GM19351 (cell line): ENCODE measurements around the gene PRICKLE1.
"Not testable (repeated sequence)": the region's sequence is repeated elsewhere in the genome, so short reads cannot be mapped to it uniquely, and the experiment has no call there.

Experiments
- ATAC-seq: cut with Tn5 transposase; IDR thresholded peaks from one replicate; pipeline ENCODE4 v1.9.1; 2021; ENCODE audit warnings: mild to moderate bottlenecking, moderate library complexity; ENCODE audit not compliant: unreplicated experiment

Gene PRICKLE1

GRCh38 chr12:42557586-42558172, 31.9 kb downstream of the PRICKLE1 start:
- ATAC-seq, result no peak

GRCh38 chr12:42556917-42557316, 32.6 kb downstream of the PRICKLE1 start:
- ATAC-seq, result no peak

GRCh38 chr12:42552822-42553221, 36.7 kb downstream of the PRICKLE1 start:
- no peak for ATAC-seq

- ATAC-seq, result no peak
Observed at GRCh38 chr12:42550800-42551199, 38.7 kb downstream of the PRICKLE1 start.

- ATAC-seq, result no peak
Observed at GRCh38 chr12:42546709-42547108, 42.8 kb downstream of the PRICKLE1 start.

GRCh38 chr12:42541965-42542364, 47.6 kb downstream of the PRICKLE1 start:
- ATAC-seq, result no peak

- not testable (repeated sequence) for ATAC-seq
Observed at GRCh38 chr12:42541308-42541707, 48.2 kb downstream of the PRICKLE1 start.

GRCh38 chr12:42539696-42540095, 49.9 kb downstream of the PRICKLE1 start:
- ATAC-seq, result no peak

- ATAC-seq, result no peak
Observed at GRCh38 chr12:42538203-42538602, 51.3 kb downstream of the PRICKLE1 start.

- no peak for ATAC-seq
Observed at GRCh38 chr12:42534184-42534838, 55.2 kb downstream of the PRICKLE1 start.

- ATAC-seq, result no peak
Observed at GRCh38 chr12:42530284-42530683, 59.3 kb downstream of the PRICKLE1 start.

GRCh38 chr12:42525444-42525843, 64.1 kb downstream of the PRICKLE1 start:
- no peak for ATAC-seq

GRCh38 chr12:42524716-42525115, 64.8 kb downstream of the PRICKLE1 start:
- ATAC-seq, result no peak

- no peak for ATAC-seq
Observed at GRCh38 chr12:42516573-42516972, 73.0 kb downstream of the PRICKLE1 start.

- no peak for ATAC-seq
Observed at GRCh38 chr12:42511656-42512055, 77.9 kb downstream of the PRICKLE1 start.

GRCh38 chr12:42510823-42511222, 78.7 kb downstream of the PRICKLE1 start:
- ATAC-seq, result no peak

- ATAC-seq, result no peak
Observed at GRCh38 chr12:42508913-42509460, 80.6 kb downstream of the PRICKLE1 start.

GRCh38 chr12:42507565-42507964, 82.0 kb downstream of the PRICKLE1 start:
- ATAC-seq, result no peak

GRCh38 chr12:42507081-42507480, 82.5 kb downstream of the PRICKLE1 start:
- ATAC-seq, result no peak

- ATAC-seq, result no peak
Observed at GRCh38 chr12:42504049-42504448, 85.5 kb downstream of the PRICKLE1 start.

GRCh38 chr12:42502682-42503081, 86.9 kb downstream of the PRICKLE1 start:
- ATAC-seq, result no peak

GRCh38 chr12:42498549-42499247, 90.8 kb downstream of the PRICKLE1 start:
- ATAC-seq, result no peak
